HepG2 (cell line): ENCODE results near the gene VWA7. TPM values are rescaled to one million over a fixed set of nuclear protein-coding genes. Genes with fewer than 3 reads are reported as not detected.

ENCODE experiments used
- AGO2 ChIP-seq: fragments of 200-400 bp; formaldehyde crosslinking; optimal IDR thresholded peaks from 2 replicates; pipeline ENCODE3; 2017; ENCODE audit warnings: mild to moderate bottlenecking, low read depth, low read length, moderate library complexity
- CBFB ChIP-seq: sonication (generic); formaldehyde crosslinking; IDR thresholded peaks from 2 replicates; pipeline ENCODE4 v1.4.0; 2020; ENCODE audit warnings: missing genetic modification reagents
- CBX1 ChIP-seq: IDR thresholded peaks from one replicate; pipeline ENCODE4 v1.6.1; 2016; ENCODE audit warnings: antibody characterized with exemption, low read depth
- EED ChIP-seq: sonication (generic); formaldehyde crosslinking; IDR thresholded peaks from 2 replicates; pipeline ENCODE4 v1.5.0; 2020; ENCODE audit warnings: mild to moderate bottlenecking, missing genetic modification reagents
- ELK4 ChIP-seq: sonication (generic); formaldehyde crosslinking; IDR thresholded peaks from 2 replicates; pipeline ENCODE4 v1.9.0; 2021; ENCODE audit warnings: missing genetic modification reagents, borderline replicate concordance
- ERF ChIP-seq: IDR thresholded peaks from 2 replicates; pipeline ENCODE4 v1.6.1; 2018; ENCODE audit warnings: missing biosample characterization, missing genetic modification reagents
- ETV5 ChIP-seq: IDR thresholded peaks from 2 replicates; pipeline ENCODE4 v1.6.1; 2018; ENCODE audit warnings: missing biosample characterization, missing genetic modification reagents, inconsistent platforms, borderline replicate concordance
- HNF4G ChIP-seq, 2 experiments: sonication (generic) in 1 of 2; formaldehyde crosslinking in 1 of 2; IDR thresholded peaks; 2 replicates each; pipeline versions ENCODE4 v1.4.0 to v1.6.1; 2011 to 2020; ENCODE audit warnings: borderline replicate concordance in 2 of 2, low read depth in 2 of 2, mild to moderate bottlenecking in 2 of 2, low read length in 1 of 2, missing genetic modification reagents in 1 of 2, moderate library complexity in 1 of 2
- KMT2A ChIP-seq: sonication (generic); formaldehyde crosslinking; IDR thresholded peaks from 2 replicates; pipeline ENCODE4 v1.4.0; 2020; ENCODE audit warnings: missing genetic modification reagents
- LBX2 ChIP-seq: sonication (generic); formaldehyde crosslinking; IDR thresholded peaks from 2 replicates; pipeline ENCODE4 v1.5.0; 2020; ENCODE audit warnings: missing genetic modification reagents, mild to moderate bottlenecking, borderline replicate concordance
- NR0B2 ChIP-seq: sonication (generic); formaldehyde crosslinking; IDR thresholded peaks from 2 replicates; pipeline ENCODE4 v1.4.0; 2020; ENCODE audit warnings: mild to moderate bottlenecking, missing genetic modification reagents
- PPARG ChIP-seq: conservative IDR thresholded peaks from 2 replicates; pipeline ENCODE4 v1.6.1; 2016; ENCODE audit warnings: missing biosample characterization, missing genetic modification reagents
- REPIN1 ChIP-seq: sonication (generic); formaldehyde crosslinking; IDR thresholded peaks from 2 replicates; pipeline ENCODE4 v1.8.0; 2022; ENCODE audit warnings: missing genetic modification reagents, low read depth, mild to moderate bottlenecking, borderline replicate concordance
- SALL1 ChIP-seq: sonication (generic); formaldehyde crosslinking; IDR thresholded peaks from 2 replicates; pipeline ENCODE4 v1.8.0; 2022; ENCODE audit warnings: mild to moderate bottlenecking, missing genetic modification reagents
- SNAPC2 ChIP-seq: sonication (generic); formaldehyde crosslinking; IDR thresholded peaks from 2 replicates; pipeline ENCODE4 v1.8.1; 2022; ENCODE audit warnings: mild to moderate bottlenecking, missing genetic modification reagents
- SOX5 ChIP-seq: IDR thresholded peaks from 2 replicates; pipeline ENCODE4 v1.6.1; 2016; ENCODE audit warnings: borderline replicate concordance
- ZBTB7B ChIP-seq: sonication (generic); formaldehyde crosslinking; IDR thresholded peaks from 2 replicates; pipeline ENCODE4 v1.4.0; 2020; ENCODE audit warnings: missing genetic modification reagents
- ZEB1 ChIP-seq: IDR thresholded peaks from 2 replicates; pipeline ENCODE4 v1.6.1; 2012; ENCODE audit warnings: mild to moderate bottlenecking, low read depth, inconsistent platforms; ENCODE audit not compliant: insufficient replicate concordance
- ZFP1 ChIP-seq: IDR thresholded peaks from 2 replicates; pipeline ENCODE4 v1.6.1; 2016
- ZFP82 ChIP-seq: sonication (generic); formaldehyde crosslinking; IDR thresholded peaks from 2 replicates; pipeline ENCODE4 v1.5.1; 2020; ENCODE audit warnings: mild to moderate bottlenecking, missing genetic modification reagents, borderline replicate concordance
- ZMYM3 ChIP-seq: sonication (generic); formaldehyde crosslinking; IDR thresholded peaks from 2 replicates; pipeline ENCODE4 v1.5.1; 2020; ENCODE audit warnings: mild to moderate bottlenecking, missing genetic modification reagents
- ZNF10 ChIP-seq: sonication (generic); formaldehyde crosslinking; IDR thresholded peaks from 2 replicates; pipeline ENCODE4 v1.4.0; 2020; ENCODE audit warnings: mild to moderate bottlenecking, low read depth, missing genetic modification reagents, borderline replicate concordance
- ZNF432 ChIP-seq: sonication (generic); formaldehyde crosslinking; IDR thresholded peaks from 2 replicates; pipeline ENCODE4 v1.5.0; 2020; ENCODE audit warnings: missing genetic modification reagents, mild to moderate bottlenecking, borderline replicate concordance
- ZNF543 ChIP-seq: sonication (generic); formaldehyde crosslinking; IDR thresholded peaks from 2 replicates; pipeline ENCODE4 v1.4.0; 2020; ENCODE audit warnings: mild to moderate bottlenecking, missing genetic modification reagents
- ZNF563 ChIP-seq: sonication (generic); formaldehyde crosslinking; IDR thresholded peaks from 2 replicates; pipeline ENCODE4 v1.8.0; 2022; ENCODE audit warnings: mild to moderate bottlenecking, moderate library complexity, missing genetic modification reagents
- ZNF784 ChIP-seq: sonication (generic); formaldehyde crosslinking; IDR thresholded peaks from 2 replicates; pipeline ENCODE4 v1.5.1; 2020; ENCODE audit warnings: missing genetic modification reagents, mild to moderate bottlenecking, borderline replicate concordance
- ZNF790 ChIP-seq: sonication (generic); formaldehyde crosslinking; IDR thresholded peaks from 2 replicates; pipeline ENCODE4 v1.8.0; 2022; ENCODE audit warnings: missing genetic modification reagents, mild to moderate bottlenecking, borderline replicate concordance
- ZSCAN9 ChIP-seq: IDR thresholded peaks from 2 replicates; pipeline ENCODE4 v1.6.1; 2016; ENCODE audit warnings: borderline replicate concordance
- polyA plus RNA-seq, 8 experiments: library from polyadenylated mRNA; depleted of rRNA in 3 of 8; stranded (reverse) in 7 of 8; unstranded in 1 of 8; fragments of >200 nt; fragmentation: Illumina TruSeq in 4 of 8; extraction: Trizol in 4 of 8; gene quantifications; 2 replicates each; pipeline versions ENCODE4 v1.2.1 to v1.2.3, GENCODE V29; 2011 to 2016; ENCODE audit warnings: low read depth in 4 of 8, missing spikeins in 1 of 8, mixed read lengths in 1 of 8; ENCODE audit not compliant: insufficient read depth in 1 of 8
- total RNA-seq, 5 experiments: library from RNA; depleted of rRNA; stranded (reverse); fragments of >200 nt; fragmentation: Illumina TruSeq; extraction: Trizol; gene quantifications; 2 replicates each; pipeline ENCODE4 v1.2.3, GENCODE V29; 2016; ENCODE audit warnings: low read depth in 1 of 5

VWA7 gene
- total and polyA plus RNA-seq, 2 of the 13 experiments (the other 11 are each of a cell fraction or from before 2014, with no cell fraction given) = 0.86 to 3.3 TPM

GRCh38 chr6:31795616-31796298 is 18.6 kb upstream of the VWA7 start, which contains the start of gene VARS1 (continued):
- TF ChIP-seq ETV5 (CRISPR knock-in tag) = peak; percentile 7
- peak; percentile 71 for TF ChIP-seq KMT2A (CRISPR knock-in tag)
- no peak for TF ChIP-seq ZFP1 (CRISPR knock-in tag)
- no peak; the same call in 1 of the 2 replicates for TF ChIP-seq REPIN1 (CRISPR knock-in tag)
- TF ChIP-seq SNAPC2 (CRISPR knock-in tag) = no peak
- TF ChIP-seq CBFB = peak; percentile 64; the same call in 1 of the 2 replicates
- TF ChIP-seq CBX1 = peak; percentile 26
- peak; percentile 29 for TF ChIP-seq ZEB1
- peak; percentile 34; the same call in 1 of the 2 replicates for TF ChIP-seq ZNF790 (CRISPR knock-in tag)
- TF ChIP-seq ZSCAN9 = no peak
- no peak for TF ChIP-seq ZNF10 (CRISPR knock-in tag)
- peak; percentile 95 for TF ChIP-seq ZNF784
- TF ChIP-seq ZNF432 = no peak
- TF ChIP-seq ERF = peak; percentile 93
- peak; percentile 61; the same call in 1 of the 2 replicates for TF ChIP-seq ELK4 (CRISPR knock-in tag)
- peak; percentile 99 for TF ChIP-seq NR0B2
- peak; percentile 80; the same call in 1 of the 2 replicates for TF ChIP-seq ZNF563
- peak; percentile 70; the same call in 1 of the 2 replicates for TF ChIP-seq ZNF543 (CRISPR knock-in tag)
- peak; percentile 33; the same call in 1 of the 2 replicates for TF ChIP-seq PPARG (CRISPR knock-in tag)
- TF ChIP-seq AGO2 = peak; percentile 66
- peak; percentile 80 for TF ChIP-seq ZBTB7B
- peak; percentile 81; the same call in 1 of the 2 replicates for TF ChIP-seq EED (CRISPR knock-in tag)
- TF ChIP-seq SOX5 = peak; percentile 42; the same call in 1 of the 2 replicates
- peak; percentile 88 for TF ChIP-seq SALL1 (CRISPR knock-in tag)
- TF ChIP-seq HNF4G (IDR thresholded peaks at IDR 0.05; ENCODE audit: borderline replicate concordance, low read depth, low read length) = no peak
- TF ChIP-seq HNF4G (CRISPR knock-in tag; IDR thresholded peaks at IDR 0.05; ENCODE audit: borderline replicate concordance, low read depth) = peak; percentile 92
- TF ChIP-seq ZMYM3 (CRISPR knock-in tag) = peak; percentile 94
- TF ChIP-seq LBX2 (CRISPR knock-in tag) = peak; percentile 8; the same call in 1 of the 2 replicates
- TF ChIP-seq ZFP82 (CRISPR knock-in tag) = peak; percentile 91
